Activated CD8-positive, alpha-beta T cell treated with anti-CD3 and anti-CD28 coated beads for 36 hours (primary cell): ENCODE measurements around the gene PLXNC1. TPM values are rescaled to one million over a fixed set of nuclear protein-coding genes. Genes with fewer than 3 reads are reported as not detected.

ENCODE experiments used
- ATAC-seq: fragments of 200-7000 bp; cut with Tn5 transposase; one replicate; pipeline ENCODE4 v1.10.0; 2021; ENCODE audit warnings: mild to moderate bottlenecking, moderate library complexity
- CTCF ChIA-PET: fragments of 350-600 bp; sonication (Branson Sonifier 250); formaldehyde crosslinking; loops from one replicate; lab custom pipeline; 2021; ENCODE audit warnings: antibody characterized with exemption; lab: Charles Lee
- POLR2A ChIA-PET: fragments of 350-600 bp; sonication (Branson Sonifier 250); formaldehyde crosslinking; loops from one replicate; lab custom pipeline; 2021; ENCODE audit warnings: antibody characterized with exemption; lab: Charles Lee
- DNase-seq: peaks from one replicate; pipeline ENCODE4 v3.0.0-alpha.2; 2020
- H3K27ac Mint-ChIP-seq: one replicate; pipeline ENCODE4 v1.8.0; 2021; ENCODE audit warnings: mild to moderate bottlenecking, mixed read lengths
- H3K27me3 Mint-ChIP-seq: one replicate; pipeline ENCODE4 v1.8.0; 2021; ENCODE audit warnings: mixed read lengths
- H3K36me3 Mint-ChIP-seq: one replicate; pipeline ENCODE4 v1.8.0; 2021; ENCODE audit warnings: low read depth, mixed read lengths
- H3K4me1 Mint-ChIP-seq: one replicate; pipeline ENCODE4 v1.8.0; 2021; ENCODE audit warnings: low read depth, mixed read lengths
- H3K4me3 Mint-ChIP-seq: one replicate; pipeline ENCODE4 v1.8.0; 2021; ENCODE audit warnings: mild to moderate bottlenecking, moderate library complexity, mixed read lengths
- H3K9me3 Mint-ChIP-seq: one replicate; pipeline ENCODE4 v1.8.0; 2021; ENCODE audit warnings: mixed read lengths
- CTCF ChIP-seq: fragments of 200-600 bp; IDR thresholded peaks from one replicate; pipeline ENCODE4 v1.8.0; 2022; ENCODE audit warnings: antibody characterized with exemption, mild to moderate bottlenecking
- intact Hi-C: fragments of 100-400 bp; cut with micrococcal nuclease; formaldehyde crosslinking; loops from one replicate; pipeline ENCODE4 v1.10.0; 2022
- total RNA-seq, 2 experiments: library from RNA; stranded (reverse); gene quantifications; one replicate each; pipeline ENCODE4 v1.2.3, GENCODE V29; 2021

Gene PLXNC1
- total RNA-seq, 2 experiments from 2014 or later: 8.8 to 9.5 TPM

GRCh38 chr12:94207467-94207848 lies 59.1 kb downstream of the PLXNC1 start:
- POLR2A ChIA-PET: interaction anchor here (0.6 to 3.4 kb wide), 10 partner anchors 33 to 210 kb away, joined by 3 to 26 read pairs (median 7); partner anchors contain the start of gene PLXNC1

GRCh38 chr12:94207849-94208621 lies 59.7 kb downstream of the PLXNC1 start:
- Mint-ChIP-seq H3K9me3 (peaks cover 3% of the 10 kb centered on the region), H3K4me1 (peaks cover 67% of the 10 kb centered on the region), H3K27ac (peak overlapping the region; percentile 96), H3K27me3 (no peaks in the 10 kb centered on the region), H3K4me3 (peak overlapping the region; percentile 71), H3K36me3 (peaks cover 15% of the 10 kb centered on the region)
- ChIA-PET CTCF (interaction anchor here (0.9 to 2.4 kb wide), 15 partner anchors 9 to 251 kb away, joined by 3 to 19 read pairs (median 4); partner anchors contain the start of genes CEP83 and PLXNC1), POLR2A (interaction anchor here (0.6 to 3.4 kb wide), 18 partner anchors 8 to 210 kb away, joined by 3 to 26 read pairs (median 6); partner anchors contain the start of gene PLXNC1)
- TF ChIP-seq CTCF: no peak
- ATAC-seq (peak; percentile 77), DNase-seq (peak; percentile 65)
- intact Hi-C loops: loop anchor here (5.0 kb wide), 5 partner anchors 36 to 99 kb away; partner anchors contain the start of gene PLXNC1

More at GRCh38 chr12:94207467-94207848, 59.1 kb downstream of the PLXNC1 start:
- no peak for ATAC-seq
- H3K4me3 Mint-ChIP-seq: peak overlapping the region; percentile 71
- DNase-seq: no peak
- intact Hi-C loops: loop anchor here (5.0 kb wide), 5 partner anchors 35 to 100 kb away; partner anchors contain the start of gene PLXNC1
- H3K9me3 Mint-ChIP-seq: peaks cover 3% of the 10 kb centered on the region
- peak overlapping the region; percentile 96 for H3K27ac Mint-ChIP-seq
- peaks cover 20% of the 10 kb centered on the region for H3K36me3 Mint-ChIP-seq
- TF ChIP-seq CTCF: no peak
- H3K27me3 Mint-ChIP-seq: no peaks in the 10 kb centered on the region
- peaks cover 72% of the 10 kb centered on the region for H3K4me1 Mint-ChIP-seq
- CTCF ChIA-PET: interaction anchor here (0.9 to 2.1 kb wide), 9 partner anchors 12 to 252 kb away, joined by 3 to 10 read pairs (median 4); partner anchors contain the start of gene CEP83

GRCh38 chr12:94208622-94208966 lies 60.2 kb downstream of the PLXNC1 start:
- H3K27me3 Mint-ChIP-seq: no peaks in the 10 kb centered on the region
- no peak for TF ChIP-seq CTCF
- H3K4me1 Mint-ChIP-seq: peaks cover 62% of the 10 kb centered on the region
- peak; percentile 59 for ATAC-seq
- H3K36me3 Mint-ChIP-seq: peaks cover 14% of the 10 kb centered on the region
- H3K27ac Mint-ChIP-seq: peak overlapping the region; percentile 96
- peaks cover 3% of the 10 kb centered on the region for H3K9me3 Mint-ChIP-seq
- ChIA-PET POLR2A (interaction anchor here (1.0 to 3.4 kb wide), 16 partner anchors 9 to 97 kb away, joined by 3 to 26 read pairs (median 6); partner anchors contain the start of gene PLXNC1), CTCF (interaction anchor here (0.9 to 2.4 kb wide), 15 partner anchors 9 to 324 kb away, joined by 3 to 19 read pairs (median 4); partner anchors contain the start of genes CEP83 and PLXNC1)
- H3K4me3 Mint-ChIP-seq: peak overlapping the region; percentile 71
- DNase-seq: peak; percentile 63
- intact Hi-C loops: loop anchor here (5.0 kb wide), 5 partner anchors 36 to 99 kb away; partner anchors contain the start of gene PLXNC1

GRCh38 chr12:94209240-94209639 lies 60.9 kb downstream of the PLXNC1 start:
- no peaks in the 10 kb centered on the region for H3K27me3 Mint-ChIP-seq
- ChIA-PET POLR2A (interaction anchor here (1.1 to 3.4 kb wide), 11 partner anchors 11 to 96 kb away, joined by 3 to 26 read pairs (median 7); partner anchors contain the start of gene PLXNC1), CTCF (interaction anchor here (1.0 to 2.4 kb wide), 6 partner anchors 17 to 323 kb away, joined by 3 to 19 read pairs (median 5); partner anchors contain the start of gene PLXNC1)
- ATAC-seq (no peak), DNase-seq (no peak)
- no peak overlapping the region for H3K4me3 Mint-ChIP-seq
- H3K4me1 Mint-ChIP-seq: peaks cover 57% of the 10 kb centered on the region
- no peak for TF ChIP-seq CTCF
- H3K9me3 Mint-ChIP-seq: peaks cover 3% of the 10 kb centered on the region
- H3K36me3 Mint-ChIP-seq: peaks cover 12% of the 10 kb centered on the region
- peak overlapping the region; percentile 79 for H3K27ac Mint-ChIP-seq
- intact Hi-C loops: loop anchor here (5.0 kb wide), 5 partner anchors 37 to 98 kb away; partner anchors contain the start of gene PLXNC1
